ENCODE data around the gene ZBED1.

ZBED1 gene

DNA sequence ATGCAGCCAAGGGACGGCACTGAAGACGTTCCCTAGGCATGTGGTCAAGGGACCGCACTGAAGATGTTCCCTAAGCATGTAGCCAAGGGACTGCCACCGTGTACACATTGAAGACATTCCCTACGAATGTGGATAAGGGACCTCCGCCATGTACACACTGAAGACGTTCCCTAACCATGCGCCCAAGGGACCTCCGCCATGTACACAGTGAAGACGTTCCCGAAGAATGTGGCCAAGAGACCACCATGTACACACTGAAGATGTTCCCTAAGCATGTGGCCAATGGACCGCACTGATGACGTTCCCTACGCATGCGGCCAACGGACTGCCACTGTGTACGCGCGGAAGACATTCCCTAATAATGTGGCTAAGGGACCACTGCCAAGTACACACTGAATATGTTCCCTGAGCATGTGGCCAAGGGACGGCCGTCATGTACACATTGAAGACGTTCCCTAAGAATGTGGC is 48.4 kb downstream of the ZBED1 start:
- H3K4me3 ChIP-seq (ENCODE audit: low read length) = no peak overlapping the region
- TF ChIP-seq, protein P1, sequence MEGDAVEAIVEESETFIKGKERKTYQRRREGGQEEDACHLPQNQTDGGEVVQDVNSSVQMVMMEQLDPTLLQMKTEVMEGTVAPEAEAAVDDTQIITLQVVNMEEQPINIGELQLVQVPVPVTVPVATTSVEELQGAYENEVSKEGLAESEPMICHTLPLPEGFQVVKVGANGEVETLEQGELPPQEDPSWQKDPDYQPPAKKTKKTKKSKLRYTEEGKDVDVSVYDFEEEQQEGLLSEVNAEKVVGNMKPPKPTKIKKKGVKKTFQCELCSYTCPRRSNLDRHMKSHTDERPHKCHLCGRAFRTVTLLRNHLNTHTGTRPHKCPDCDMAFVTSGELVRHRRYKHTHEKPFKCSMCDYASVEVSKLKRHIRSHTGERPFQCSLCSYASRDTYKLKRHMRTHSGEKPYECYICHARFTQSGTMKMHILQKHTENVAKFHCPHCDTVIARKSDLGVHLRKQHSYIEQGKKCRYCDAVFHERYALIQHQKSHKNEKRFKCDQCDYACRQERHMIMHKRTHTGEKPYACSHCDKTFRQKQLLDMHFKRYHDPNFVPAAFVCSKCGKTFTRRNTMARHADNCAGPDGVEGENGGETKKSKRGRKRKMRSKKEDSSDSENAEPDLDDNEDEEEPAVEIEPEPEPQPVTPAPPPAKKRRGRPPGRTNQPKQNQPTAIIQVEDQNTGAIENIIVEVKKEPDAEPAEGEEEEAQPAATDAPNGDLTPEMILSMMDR (conservative IDR thresholded peaks at IDR 0.05; ENCODE audit: low read depth, low read length) = no peak
- no peak for DNase-seq (ENCODE audit: low read depth)

DNA sequence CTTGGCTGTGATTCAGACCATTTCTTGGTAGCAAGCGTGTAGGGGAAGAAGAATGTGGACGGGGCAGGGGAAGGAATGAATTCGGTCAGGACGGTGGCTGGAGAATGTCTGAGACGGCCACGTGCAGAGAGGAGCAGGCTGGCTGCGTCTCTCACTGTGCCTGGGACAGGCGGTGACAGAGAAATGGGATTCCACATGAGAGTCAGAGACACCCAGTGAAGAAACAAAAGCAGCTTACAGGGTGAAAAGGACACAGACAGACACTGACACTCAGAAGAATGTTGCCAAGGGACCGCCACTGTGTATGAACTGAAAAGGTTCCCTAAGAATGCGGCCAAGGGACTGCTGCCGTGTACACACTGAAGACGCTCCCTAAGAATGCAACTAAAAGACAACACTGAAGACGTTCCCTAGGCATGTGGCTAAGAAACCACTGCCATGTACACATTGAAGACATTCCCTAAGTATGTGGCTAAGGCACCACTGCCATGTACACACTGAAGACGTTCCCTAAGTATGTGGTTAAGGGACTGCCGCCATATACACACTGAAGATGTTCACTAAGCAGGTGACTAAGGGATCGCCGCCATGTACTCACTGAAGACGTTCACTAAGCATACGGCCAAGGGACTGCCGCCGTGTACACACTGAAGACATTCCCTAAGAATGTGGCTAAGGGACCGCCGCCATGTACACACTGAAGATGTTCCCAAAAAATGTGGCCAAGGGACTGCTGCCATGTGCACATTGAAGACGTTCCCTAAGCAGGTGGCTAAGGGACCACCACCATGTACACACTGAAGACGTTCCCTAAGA is 49.1 kb downstream of the ZBED1 start:
- no peak for DNase-seq (ENCODE audit: low read depth)
- TF ChIP-seq, protein P1 (conservative IDR thresholded peaks at IDR 0.05; ENCODE audit: low read depth, low read length) = no peak
- H3K4me3 ChIP-seq (ENCODE audit: low read length) = no peak overlapping the region

DNA sequence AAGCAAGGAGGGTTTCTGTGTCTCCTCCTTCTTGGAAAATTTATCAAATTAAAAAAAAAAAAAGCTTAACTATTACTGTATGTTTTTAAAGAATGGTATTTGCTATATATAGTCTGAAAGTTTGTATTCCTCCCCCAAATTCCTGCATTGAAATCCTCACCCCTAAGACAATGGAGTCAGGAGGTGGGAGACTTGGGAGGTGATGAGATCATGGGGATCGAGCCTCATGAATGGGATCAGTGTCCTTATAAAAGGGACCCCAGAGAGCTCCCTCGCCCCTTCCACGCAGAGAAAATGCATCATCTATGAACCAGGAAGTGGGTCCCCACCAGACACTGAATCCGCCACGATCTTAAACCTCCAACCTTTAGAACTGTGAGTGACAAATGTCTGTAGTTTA is 50.1 kb downstream of the ZBED1 start:
- no peak overlapping the region for H3K4me3 ChIP-seq (ENCODE audit: low read length)
- no peak for DNase-seq (ENCODE audit: low read depth)
- TF ChIP-seq, protein P1 (conservative IDR thresholded peaks at IDR 0.05; ENCODE audit: low read depth, low read length) = no peak

DNA sequence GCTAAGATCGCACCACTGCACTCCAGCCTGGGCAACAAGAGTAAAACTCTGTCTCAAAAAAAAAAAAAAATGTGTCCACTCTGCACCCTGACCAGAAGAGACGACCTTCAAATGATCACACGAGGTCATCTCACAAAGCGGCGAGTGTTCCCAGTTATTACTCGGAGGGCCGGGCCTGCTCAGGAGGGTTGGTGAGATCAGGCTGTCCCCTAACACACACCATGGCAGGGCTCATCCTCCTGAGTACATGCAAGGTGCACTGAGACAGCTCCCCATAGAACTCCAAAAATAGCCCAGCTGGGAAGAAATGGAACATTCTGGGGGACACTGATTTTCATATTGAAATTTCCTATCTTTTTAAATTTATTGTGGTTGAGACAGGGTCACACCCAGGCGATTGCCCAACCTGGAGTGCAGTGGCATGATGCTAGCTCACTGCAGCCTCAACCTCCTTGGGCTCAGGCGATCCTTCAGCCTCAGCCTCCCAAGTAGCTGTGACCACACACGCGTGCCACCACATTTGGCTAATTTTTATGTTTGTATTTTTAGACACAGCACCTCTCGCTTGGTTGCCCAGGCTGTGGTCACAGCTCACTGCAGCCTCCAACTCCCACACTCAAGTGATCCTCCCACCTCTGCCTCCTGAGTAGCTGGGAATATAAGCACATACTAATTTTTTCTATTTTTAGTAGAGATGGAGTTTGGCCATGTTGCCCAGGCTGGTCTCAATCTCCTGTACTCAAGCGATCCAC is 51.5 kb downstream of the ZBED1 start:
- H3K4me3 ChIP-seq (ENCODE audit: low read length) = no peak overlapping the region
- TF ChIP-seq, protein P1 (conservative IDR thresholded peaks at IDR 0.05; ENCODE audit: low read depth, low read length) = no peak
- DNase-seq (ENCODE audit: low read depth) = no peak

DNA sequence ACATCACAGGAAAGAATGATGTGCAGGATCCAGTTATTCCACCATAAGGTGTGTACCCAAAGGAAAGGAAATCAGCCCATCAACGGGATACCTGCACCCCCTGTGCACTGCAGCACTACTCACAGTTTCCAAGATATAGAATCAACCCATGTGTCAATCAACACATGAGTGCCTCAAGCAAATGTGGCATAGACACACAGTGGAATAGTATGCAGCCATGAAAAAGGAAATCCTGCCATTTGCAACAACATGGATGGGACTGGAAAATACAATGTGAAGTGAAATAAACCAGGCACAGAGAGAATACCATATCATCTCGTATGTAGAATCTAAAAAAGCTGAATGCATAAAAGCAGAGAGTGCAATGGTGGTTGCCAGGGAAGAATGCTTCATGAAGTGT is 53.3 kb downstream of the ZBED1 start:
- no peak for DNase-seq (ENCODE audit: low read depth)
- TF ChIP-seq, protein P1 (conservative IDR thresholded peaks at IDR 0.05; ENCODE audit: low read depth, low read length) = no peak
- H3K4me3 ChIP-seq (ENCODE audit: low read length) = no peak overlapping the region

DNA sequence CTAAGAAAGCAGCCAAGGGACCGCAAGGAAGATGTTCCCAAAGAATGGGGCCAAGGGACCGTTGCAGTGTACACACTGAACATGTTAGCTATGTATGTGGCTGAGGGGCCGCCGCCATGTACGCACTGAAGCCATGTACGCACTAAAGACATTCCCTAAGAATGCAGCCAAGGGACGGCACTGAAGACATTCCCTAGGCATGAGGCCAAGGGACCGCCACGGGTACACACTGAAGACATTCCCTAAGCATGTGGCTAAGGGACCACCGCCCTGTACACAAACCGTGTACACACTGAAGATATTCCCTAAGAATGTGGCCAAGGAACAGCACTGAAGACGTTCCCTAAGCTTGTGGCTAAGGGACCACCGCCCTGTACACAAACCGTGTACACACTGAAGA is 54.0 kb downstream of the ZBED1 start:
- no peak for DNase-seq (ENCODE audit: low read depth)
- TF ChIP-seq, protein P1 (conservative IDR thresholded peaks at IDR 0.05; ENCODE audit: low read depth, low read length) = no peak
- H3K4me3 ChIP-seq (ENCODE audit: low read length) = no peak overlapping the region

Data from retinal pigment epithelial cell (primary cell).